A549 (cell line): ENCODE data around the gene PTPRS. TPM values are rescaled to one million over a fixed set of nuclear protein-coding genes. Genes with fewer than 3 reads are reported as not detected.

ENCODE experiments used
- ATAC-seq, 2 experiments: fragments of 200-7000 bp in 1 of 2; fragments of >200 bp in 1 of 2; cut with Nextera tagmentation in 1 of 2; cut with Tn5 transposase in 1 of 2; 3 replicates each; pipeline versions ENCODE4 v1.8.0 to v1.9.1; 2018 to 2020; ENCODE audit warnings: mild to moderate bottlenecking in 1 of 2, moderate library complexity in 1 of 2
- CTCF ChIA-PET: fragments of 300-600 bp; sonication (Branson Sonifier 250); formaldehyde crosslinking; extraction: SDS; loops from one replicate; lab custom pipeline; 2021; ENCODE audit warnings: antibody characterized with exemption, inconsistent platforms; lab: Yijun Ruan, JAX
- POLR2A ChIA-PET: fragments of 350-600 bp; formaldehyde crosslinking; extraction: SDS; loops from one replicate; lab custom pipeline; 2021; ENCODE audit warnings: antibody characterized with exemption, inconsistent platforms; lab: Yijun Ruan, JAX
- DNase-seq, 2 experiments: peaks; one replicate each; pipeline versions ENCODE4 v3.0.0 to v3.0.0-alpha.2; 2011 to 2016; ENCODE audit warnings: low read depth in 1 of 2, low spot score in 1 of 2
- FAIRE-seq: peaks from 2 replicates; lab custom pipeline; 2011; peaks lifted over from hg19 to GRCh38; lab: Jason Lieb, UNC
- H3K27ac ChIP-seq, 2 experiments: fragments of >200 bp; sonication (Bioruptor Twin); formaldehyde crosslinking; 3 replicates each; pipeline ENCODE4 v1.5.1; 2016 to 2017
- H3K4me1 ChIP-seq: fragments of >200 bp; sonication (Bioruptor Twin); formaldehyde crosslinking; 3 replicates; pipeline ENCODE4 v1.6.1; 2016
- H3K4me2 ChIP-seq: fragments of >200 bp; sonication (Bioruptor Twin); formaldehyde crosslinking; 3 replicates; pipeline ENCODE4 v1.6.1; 2016
- H3K4me3 ChIP-seq: fragments of >200 bp; sonication (Bioruptor Twin); formaldehyde crosslinking; 3 replicates; pipeline ENCODE4 v1.5.1; 2016
- H3K9me3 ChIP-seq: fragments of >200 bp; sonication (Bioruptor Twin); formaldehyde crosslinking; 3 replicates; pipeline ENCODE4 v1.6.1; 2016
- CBX2 ChIP-seq: fragments of 200-600 bp; sonication (generic); IDR thresholded peaks from 2 replicates; pipeline ENCODE4 v1.6.1; 2016; ENCODE audit warnings: low read depth, mild to moderate bottlenecking, borderline replicate concordance
- CBX8 ChIP-seq: fragments of 200-600 bp; sonication (generic); IDR thresholded peaks from 2 replicates; pipeline ENCODE4 v1.6.1; 2016
- CHD2 ChIP-seq: fragments of 150-350 bp; IDR thresholded peaks from 2 replicates; pipeline ENCODE4 v1.6.1; 2014; ENCODE audit warnings: low read length; ENCODE audit not compliant: partially characterized antibody
- EHMT2 ChIP-seq: fragments of 200-600 bp; sonication (generic); IDR thresholded peaks from 2 replicates; pipeline ENCODE4 v1.6.1; 2016; ENCODE audit warnings: antibody characterized with exemption, low read depth, mild to moderate bottlenecking, moderate library complexity
- ELK1 ChIP-seq: fragments of 150-350 bp; IDR thresholded peaks from 2 replicates; pipeline ENCODE4 v1.6.1; 2014; ENCODE audit warnings: low read depth, mild to moderate bottlenecking, low read length
- EP300 ChIP-seq, 2 experiments: fragments of >200 bp; sonication (Bioruptor Twin); formaldehyde crosslinking; IDR thresholded peaks; 2 replicates in 1 of 2; 3 replicates in 1 of 2; pipeline ENCODE4 v1.6.1; 2016 to 2017
- FOSB ChIP-seq: fragments of 250-450 bp; sonication (Bioruptor Pico); IDR thresholded peaks from 2 replicates; pipeline ENCODE4 v1.5.0; 2020; ENCODE audit warnings: mild to moderate bottlenecking, moderate library complexity
- FOXS1 ChIP-seq: fragments of 250-450 bp; sonication (Bioruptor Pico); IDR thresholded peaks from 2 replicates; pipeline ENCODE4 v1.5.0; 2020; ENCODE audit warnings: mild to moderate bottlenecking, moderate library complexity
- HMGXB4 ChIP-seq: fragments of 250-450 bp; sonication (Bioruptor Pico); IDR thresholded peaks from 2 replicates; pipeline ENCODE4 v1.5.0; 2021; ENCODE audit warnings: mild to moderate bottlenecking, moderate library complexity, borderline replicate concordance
- HOXB13 ChIP-seq: fragments of 250-450 bp; sonication (Bioruptor Pico); IDR thresholded peaks from 2 replicates; pipeline ENCODE4 v1.5.0; 2020; ENCODE audit warnings: low read depth, mild to moderate bottlenecking, moderate library complexity
- HOXB5 ChIP-seq: fragments of 250-450 bp; sonication (Bioruptor Pico); IDR thresholded peaks from 2 replicates; pipeline ENCODE4 v1.5.0; 2020; ENCODE audit warnings: mild to moderate bottlenecking, moderate library complexity
- JUN ChIP-seq, 2 experiments: fragments of >200 bp; sonication (Bioruptor Twin); formaldehyde crosslinking; IDR thresholded peaks; 2 replicates in 1 of 2; 3 replicates in 1 of 2; pipeline ENCODE4 v1.6.1; 2016 to 2017
- KDM5A ChIP-seq: fragments of 200-600 bp; sonication (generic); IDR thresholded peaks from 2 replicates; pipeline ENCODE4 v1.6.1; 2016; ENCODE audit warnings: antibody characterized with exemption, mild to moderate bottlenecking
- MYC ChIP-seq: IDR thresholded peaks from 2 replicates; pipeline ENCODE4 v1.6.1; 2012; ENCODE audit warnings: mild to moderate bottlenecking, inconsistent platforms, low read length, improper control_type of control experiment, borderline replicate concordance
- NFE2L2 ChIP-seq: fragments of 150-350 bp; conservative IDR thresholded peaks from 2 replicates; pipeline ENCODE4 v1.6.1; 2014; ENCODE audit warnings: low read length
- NPAS2 ChIP-seq: fragments of 250-450 bp; sonication (Bioruptor Pico); IDR thresholded peaks from 2 replicates; pipeline ENCODE4 v1.8.0; 2022; ENCODE audit warnings: mild to moderate bottlenecking, moderate library complexity, borderline replicate concordance
- RCOR1 ChIP-seq: fragments of 150-350 bp; IDR thresholded peaks from 2 replicates; pipeline ENCODE4 v1.6.1; 2014; ENCODE audit warnings: antibody characterized with exemption, low read length, low read depth
- RFX5 ChIP-seq: fragments of 450-650 bp; IDR thresholded peaks from 2 replicates; pipeline ENCODE4 v1.7.1; 2014; ENCODE audit warnings: antibody characterized with exemption, mild to moderate bottlenecking, moderate library complexity
- RNF2 ChIP-seq: fragments of 200-600 bp; sonication (generic); IDR thresholded peaks from 2 replicates; pipeline ENCODE4 v1.6.1; 2016; ENCODE audit warnings: low read depth, mild to moderate bottlenecking, antibody characterized with exemption, moderate library complexity, borderline replicate concordance
- USF2 ChIP-seq: fragments of 450-650 bp; IDR thresholded peaks from 2 replicates; pipeline ENCODE4 v1.6.1; 2014; ENCODE audit warnings: antibody characterized with exemption
- ZFP36 ChIP-seq: fragments of 450-650 bp; IDR thresholded peaks from 2 replicates; pipeline ENCODE4 v1.6.1; 2014; ENCODE audit warnings: borderline replicate concordance; ENCODE audit not compliant: partially characterized antibody
- WGBS: methylation state at CpG from one replicate; pipeline ENCODE4 v1.1.6; 2017; ENCODE audit errors: missing lambda C conversion rate; 5-methylcytosine and 5-hydroxymethylcytosine counted together
- polyA plus RNA-seq, 4 experiments: library from polyadenylated mRNA; depleted of rRNA in 3 of 4; stranded (reverse); fragments of >200 nt; fragmentation: RNase III in 1 of 4; extraction: RNeasy Plus Mini Kit Qiagen cat#74134 plus additional on column Dnase treatment in 1 of 4; gene quantifications; 2 replicates in 3 of 4; 3 replicates in 1 of 4; pipeline ENCODE4 v1.2.3, GENCODE V29; 2011 to 2017
- TF ChIP-seq, protein P1 (sequence below): fragments of 200-600 bp; sonication (generic); IDR thresholded peaks from 2 replicates; pipeline ENCODE4 v1.6.1; 2016; ENCODE audit warnings: antibody characterized with exemption, mild to moderate bottlenecking, moderate library complexity
- TF ChIP-seq, protein P2 (sequence below): IDR thresholded peaks from 2 replicates; pipeline ENCODE4 v1.6.1; 2012; ENCODE audit warnings: low read depth, borderline replicate concordance

Gene PTPRS
- polyA plus RNA-seq, 2 of the 4 experiments (the other 2 are of a cell fraction): 22.3 to 44.7 TPM

DNA sequence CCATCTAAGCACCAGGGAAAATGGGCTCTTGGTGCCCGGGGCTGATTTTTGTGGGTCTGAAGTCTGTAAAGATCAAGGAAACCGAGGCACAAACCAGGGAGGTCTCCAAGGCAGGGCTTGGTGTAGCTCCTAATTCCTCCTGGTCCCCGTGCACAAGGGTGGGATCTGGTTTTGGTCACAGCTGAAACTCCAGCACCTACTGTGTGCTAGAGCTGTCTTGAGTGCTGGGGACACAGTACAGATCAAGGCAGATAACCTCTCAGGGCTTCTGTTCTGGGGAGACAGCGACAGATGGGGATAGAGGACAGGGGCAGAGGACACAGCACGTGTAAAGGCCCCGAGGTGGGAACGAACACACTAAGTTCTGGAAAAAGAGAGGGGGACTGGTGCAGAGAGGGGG, 37.4 kb downstream of the PTPRS start:
- 83% methylated on average over 7 of the region's 7 CpGs for WGBS
- POLR2A ChIA-PET: no interaction called here

DNA sequence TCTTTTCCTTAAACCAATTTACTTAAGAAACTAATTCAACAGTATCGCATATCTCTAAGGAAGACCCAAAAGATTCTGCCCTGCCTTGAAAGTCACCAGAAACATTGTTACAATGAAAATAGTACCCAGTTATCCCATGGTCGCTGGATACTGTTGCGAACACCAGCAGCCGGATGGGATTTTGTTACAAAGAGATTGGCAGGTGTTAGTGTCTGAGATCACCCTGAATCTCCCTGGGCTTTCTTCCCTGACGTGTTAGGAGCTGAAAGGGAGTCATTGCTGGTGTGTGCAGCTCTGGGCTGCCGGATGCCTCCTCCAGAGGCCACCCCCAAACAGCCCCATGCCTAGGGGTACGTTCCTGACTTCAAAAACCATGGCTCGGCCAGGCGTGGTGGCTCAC, 38.2 kb downstream of the PTPRS start:
- H3K27ac ChIP-seq: no peak overlapping the region
- no peak overlapping the region for H3K4me3 ChIP-seq
- H3K9me3 ChIP-seq: no peaks in the 10 kb centered on the region
- ATAC-seq: no peak
- CTCF ChIA-PET: no interaction called here
- no peak overlapping the region for H3K4me2 ChIP-seq
- no peak for TF ChIP-seq FOXS1 (CRISPR knock-in tag)
- no peak for TF ChIP-seq CBX8
- no peak for TF ChIP-seq HOXB13 (CRISPR knock-in tag)
- no peak for TF ChIP-seq NFE2L2
- no peak for TF ChIP-seq RNF2
- TF ChIP-seq EHMT2: no peak
- no peak for TF ChIP-seq MYC
- no peak for TF ChIP-seq ELK1
- TF ChIP-seq NPAS2 (CRISPR knock-in tag): no peak
- no peak for TF ChIP-seq KDM5A
- TF ChIP-seq CHD2: no peak
- TF ChIP-seq USF2: no peak
- TF ChIP-seq CBX2: no peak
- no peak for TF ChIP-seq FOSB (CRISPR knock-in tag)
- TF ChIP-seq, all 56 proteins: peak for 0
- FAIRE-seq: no peak
- no peaks in the 10 kb centered on the region for H3K4me1 ChIP-seq
- DNase-seq: no peak
- 82% methylated on average over 8 of the region's 9 CpGs for WGBS
- POLR2A ChIA-PET: no interaction called here

More for the DNA sequence above, 37.4 kb downstream of the PTPRS start:
- Histone ChIP-seq H3K4me3 (no peak overlapping the region), H3K9me3 (no peaks in the 10 kb centered on the region), H3K4me1 (no peaks in the 10 kb centered on the region), H3K4me2 (no peak overlapping the region), H3K27ac (no peak overlapping the region)
- no peak for DNase-seq
- CTCF ChIA-PET: no interaction called here
- TF ChIP-seq RCOR1 (no peak), JUN (IDR thresholded peaks at IDR 0.05) (no peak), EP300 (IDR thresholded peaks at IDR 0.05) (no peak), NPAS2 (CRISPR knock-in tag) (no peak), ZFP36 (no peak), HOXB5 (no peak), RFX5 (no peak), HMGXB4 (CRISPR knock-in tag) (no peak), KDM5A (no peak), CBX2 (no peak)
- TF ChIP-seq, protein P1, sequence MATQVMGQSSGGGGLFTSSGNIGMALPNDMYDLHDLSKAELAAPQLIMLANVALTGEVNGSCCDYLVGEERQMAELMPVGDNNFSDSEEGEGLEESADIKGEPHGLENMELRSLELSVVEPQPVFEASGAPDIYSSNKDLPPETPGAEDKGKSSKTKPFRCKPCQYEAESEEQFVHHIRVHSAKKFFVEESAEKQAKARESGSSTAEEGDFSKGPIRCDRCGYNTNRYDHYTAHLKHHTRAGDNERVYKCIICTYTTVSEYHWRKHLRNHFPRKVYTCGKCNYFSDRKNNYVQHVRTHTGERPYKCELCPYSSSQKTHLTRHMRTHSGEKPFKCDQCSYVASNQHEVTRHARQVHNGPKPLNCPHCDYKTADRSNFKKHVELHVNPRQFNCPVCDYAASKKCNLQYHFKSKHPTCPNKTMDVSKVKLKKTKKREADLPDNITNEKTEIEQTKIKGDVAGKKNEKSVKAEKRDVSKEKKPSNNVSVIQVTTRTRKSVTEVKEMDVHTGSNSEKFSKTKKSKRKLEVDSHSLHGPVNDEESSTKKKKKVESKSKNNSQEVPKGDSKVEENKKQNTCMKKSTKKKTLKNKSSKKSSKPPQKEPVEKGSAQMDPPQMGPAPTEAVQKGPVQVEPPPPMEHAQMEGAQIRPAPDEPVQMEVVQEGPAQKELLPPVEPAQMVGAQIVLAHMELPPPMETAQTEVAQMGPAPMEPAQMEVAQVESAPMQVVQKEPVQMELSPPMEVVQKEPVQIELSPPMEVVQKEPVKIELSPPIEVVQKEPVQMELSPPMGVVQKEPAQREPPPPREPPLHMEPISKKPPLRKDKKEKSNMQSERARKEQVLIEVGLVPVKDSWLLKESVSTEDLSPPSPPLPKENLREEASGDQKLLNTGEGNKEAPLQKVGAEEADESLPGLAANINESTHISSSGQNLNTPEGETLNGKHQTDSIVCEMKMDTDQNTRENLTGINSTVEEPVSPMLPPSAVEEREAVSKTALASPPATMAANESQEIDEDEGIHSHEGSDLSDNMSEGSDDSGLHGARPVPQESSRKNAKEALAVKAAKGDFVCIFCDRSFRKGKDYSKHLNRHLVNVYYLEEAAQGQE: no peak
- TF ChIP-seq, protein P2, sequence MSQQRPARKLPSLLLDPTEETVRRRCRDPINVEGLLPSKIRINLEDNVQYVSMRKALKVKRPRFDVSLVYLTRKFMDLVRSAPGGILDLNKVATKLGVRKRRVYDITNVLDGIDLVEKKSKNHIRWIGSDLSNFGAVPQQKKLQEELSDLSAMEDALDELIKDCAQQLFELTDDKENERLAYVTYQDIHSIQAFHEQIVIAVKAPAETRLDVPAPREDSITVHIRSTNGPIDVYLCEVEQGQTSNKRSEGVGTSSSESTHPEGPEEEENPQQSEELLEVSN: no peak
- no peak for ATAC-seq
- no peak for FAIRE-seq
